Activated CD4-positive, alpha-beta T cell treated with anti-CD3 and anti-CD28 coated beads for 1 hour (primary cell): Measurements from ENCODE around the gene SNRPD1.
"Not testable (repeated sequence)": the region's sequence is repeated elsewhere in the genome, so short reads cannot be mapped to it uniquely, and the experiment has no call there.

Experiments used
- DNase-seq: peaks from one replicate; pipeline ENCODE4 v3.0.0-alpha.2; 2020

SNRPD1 gene

DNA sequence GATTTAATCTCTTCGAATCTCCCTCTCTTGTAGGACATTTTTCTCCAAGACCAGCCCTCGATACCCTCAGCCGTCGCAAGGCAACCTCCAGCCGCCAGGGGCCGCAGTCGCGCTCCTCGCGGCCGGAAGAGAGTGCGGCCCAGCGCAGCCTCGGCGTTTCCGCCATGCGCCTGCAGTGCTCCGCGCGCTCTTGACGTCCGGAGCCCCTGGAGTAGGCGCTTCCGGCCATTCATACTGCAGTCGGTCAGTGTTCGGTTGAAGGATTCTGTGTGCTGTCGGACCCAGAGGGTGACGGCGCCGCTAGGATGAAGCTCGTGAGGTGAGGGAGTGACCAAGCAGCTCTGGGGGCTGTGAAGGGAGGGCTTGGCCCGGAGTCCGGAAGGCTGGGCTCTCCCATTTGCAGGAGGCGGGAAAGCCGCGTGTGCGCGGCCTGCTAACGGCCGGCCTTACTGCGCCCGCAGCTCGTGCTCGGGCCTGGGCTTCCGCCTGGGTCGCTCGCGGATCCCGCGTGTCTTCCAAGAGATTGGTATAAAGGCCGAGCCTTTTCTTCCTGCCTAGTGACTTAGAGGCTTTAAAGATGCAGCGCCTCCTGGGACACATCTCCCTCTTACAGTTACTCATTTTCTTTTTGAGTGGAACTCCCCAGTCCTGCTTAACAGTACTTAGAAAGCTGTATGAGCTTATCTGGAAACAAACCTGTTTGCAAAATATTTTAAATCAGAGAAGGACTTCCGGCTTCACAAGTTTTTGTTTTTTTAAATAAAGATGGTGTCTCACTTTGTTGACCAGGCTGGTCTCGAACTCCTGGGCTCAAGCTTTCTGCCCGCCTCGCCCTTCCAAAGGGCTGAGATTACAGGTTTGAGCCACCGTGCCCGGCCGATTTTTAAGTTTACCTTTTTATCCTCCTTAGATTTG, at the start of gene SNRPD1:
Gene SNRPD1 (plus strand): TSS at position 190 of the 915 bp plus-strand sequence. CDS start 116 bp downstream, at position 306.
- DNase-seq: peak; percentile 81

DNA sequence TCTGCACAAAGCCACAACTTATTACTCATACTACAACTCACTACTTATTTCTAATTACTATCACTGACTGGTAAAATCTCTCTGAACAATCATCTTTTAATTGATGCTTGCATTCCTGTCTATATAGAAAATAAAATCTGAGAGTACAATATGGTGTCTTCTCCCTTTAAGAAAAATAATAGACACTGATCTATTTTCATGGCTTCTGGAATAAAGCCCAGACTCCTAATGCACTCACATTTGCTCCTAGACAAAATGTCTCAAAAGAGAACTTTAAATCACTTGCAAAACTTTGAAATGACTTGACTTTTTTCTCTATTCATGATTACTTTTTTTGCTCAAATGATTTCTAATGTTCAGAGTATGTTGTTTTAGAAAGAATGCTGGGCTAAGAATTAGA, 40.3 kb upstream of the SNRPD1 start:
- DNase-seq: no peak

DNA sequence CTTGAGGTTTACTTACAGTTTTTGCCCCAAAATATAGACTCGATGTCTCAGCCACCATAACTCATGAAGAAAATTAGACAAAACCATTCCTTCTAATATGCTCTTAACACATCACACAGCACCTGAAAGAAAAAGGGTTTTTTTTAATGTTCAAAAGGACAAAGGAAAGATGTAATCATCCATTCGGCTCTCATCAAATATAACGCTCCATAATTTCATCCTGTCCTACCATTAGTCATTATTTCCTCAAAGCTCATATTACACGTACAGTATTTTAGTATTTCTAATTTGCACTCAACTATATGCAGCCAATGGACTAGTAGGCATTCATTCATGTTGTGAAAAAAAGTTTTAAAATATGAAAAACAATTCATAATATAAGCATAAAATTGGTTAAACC, 36.5 kb upstream of the SNRPD1 start:
- no peak for DNase-seq

DNA sequence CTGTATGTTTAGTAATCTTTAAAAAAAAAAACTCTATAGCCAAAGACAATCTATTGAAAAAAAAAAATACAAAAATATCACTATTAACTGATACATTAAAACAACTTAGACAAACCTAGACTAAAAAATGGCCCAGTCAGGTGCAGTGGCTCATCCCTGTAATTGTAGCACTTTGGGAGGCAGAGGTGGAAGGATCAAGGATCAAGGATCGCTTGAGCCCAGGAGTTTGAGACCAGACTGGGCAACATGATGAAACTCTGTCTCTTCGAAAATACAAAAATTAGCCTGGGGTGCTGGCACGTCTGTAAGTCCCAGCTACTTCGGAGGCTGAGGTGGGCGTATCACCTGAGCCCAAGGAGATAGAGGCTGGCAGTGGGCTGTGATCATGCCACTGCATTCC, 27.7 kb upstream of the SNRPD1 start:
- DNase-seq: no peak

DNA sequence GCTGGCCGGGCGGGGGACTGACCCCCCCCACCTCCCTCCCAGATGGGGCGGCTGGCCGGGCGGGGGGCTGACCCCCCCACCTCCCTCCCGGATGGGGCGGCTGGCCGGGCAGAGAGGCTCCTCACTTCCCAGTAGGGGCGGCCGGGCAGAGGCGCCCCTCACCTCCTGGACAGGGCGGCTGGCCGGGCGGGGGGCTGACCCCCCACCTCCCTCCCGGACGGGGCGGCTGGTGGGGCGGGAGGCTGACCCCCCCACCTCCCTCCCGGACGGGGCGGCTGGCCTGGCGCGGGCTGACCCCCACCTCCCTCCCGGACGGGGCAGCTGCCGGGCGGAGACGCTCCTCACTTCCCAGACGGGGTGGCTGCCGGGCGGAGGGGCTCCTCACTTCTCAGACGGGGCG, 19.8 kb upstream of the SNRPD1 start:
- not testable (repeated sequence) for DNase-seq

DNA sequence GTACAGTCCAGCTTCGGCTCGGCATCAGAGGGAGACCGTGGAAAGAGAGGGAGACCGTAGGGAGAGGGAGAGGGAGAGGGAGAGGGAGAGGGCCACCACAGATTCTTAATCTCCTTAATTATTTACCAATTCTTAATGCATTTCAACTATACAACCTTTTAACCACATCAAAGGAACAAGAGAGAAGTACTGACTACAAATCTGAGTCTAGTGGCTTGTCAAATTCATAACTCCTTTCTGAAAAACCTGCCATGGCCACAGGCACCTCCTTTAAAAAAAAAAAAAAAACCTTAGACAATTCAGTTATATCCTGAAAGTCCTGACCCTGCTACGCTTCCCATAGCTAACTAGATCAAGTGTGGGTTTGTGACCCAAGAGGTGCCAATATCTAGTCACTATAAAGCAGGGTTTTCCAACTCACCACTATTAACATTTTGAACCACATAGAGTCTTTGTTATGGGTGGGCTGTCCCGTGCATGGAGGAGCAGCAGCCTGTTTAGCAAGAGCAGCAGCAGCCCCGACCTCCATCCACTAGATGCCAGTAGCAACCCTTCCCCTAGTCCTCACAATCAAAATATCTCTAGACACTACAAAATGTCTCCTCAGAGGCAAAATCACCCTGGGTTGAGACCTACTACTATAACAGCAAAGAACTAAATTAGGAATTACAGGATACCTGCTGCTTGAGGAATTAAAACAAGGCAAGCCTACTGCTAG, 18.4 kb upstream of the SNRPD1 start:
- no peak for DNase-seq

DNA sequence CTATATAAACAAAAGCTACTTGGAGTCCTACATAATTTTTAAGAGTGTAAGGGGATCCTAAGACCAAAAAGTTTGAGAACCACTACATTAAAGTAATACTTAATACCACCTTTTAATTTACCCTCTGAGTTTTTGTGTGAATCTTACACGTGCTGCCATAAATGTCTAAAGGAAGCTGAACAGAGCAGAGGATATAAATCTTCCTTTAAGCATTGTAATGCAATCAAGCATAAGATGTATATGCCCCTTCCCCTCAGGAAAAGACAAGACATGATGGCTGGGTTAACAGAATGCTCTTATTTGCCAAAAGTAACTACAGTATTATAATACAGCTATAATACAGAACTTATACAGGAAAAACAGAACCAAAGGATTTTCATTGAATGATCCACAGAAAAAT, 14.5 kb upstream of the SNRPD1 start:
- no peak for DNase-seq

DNA sequence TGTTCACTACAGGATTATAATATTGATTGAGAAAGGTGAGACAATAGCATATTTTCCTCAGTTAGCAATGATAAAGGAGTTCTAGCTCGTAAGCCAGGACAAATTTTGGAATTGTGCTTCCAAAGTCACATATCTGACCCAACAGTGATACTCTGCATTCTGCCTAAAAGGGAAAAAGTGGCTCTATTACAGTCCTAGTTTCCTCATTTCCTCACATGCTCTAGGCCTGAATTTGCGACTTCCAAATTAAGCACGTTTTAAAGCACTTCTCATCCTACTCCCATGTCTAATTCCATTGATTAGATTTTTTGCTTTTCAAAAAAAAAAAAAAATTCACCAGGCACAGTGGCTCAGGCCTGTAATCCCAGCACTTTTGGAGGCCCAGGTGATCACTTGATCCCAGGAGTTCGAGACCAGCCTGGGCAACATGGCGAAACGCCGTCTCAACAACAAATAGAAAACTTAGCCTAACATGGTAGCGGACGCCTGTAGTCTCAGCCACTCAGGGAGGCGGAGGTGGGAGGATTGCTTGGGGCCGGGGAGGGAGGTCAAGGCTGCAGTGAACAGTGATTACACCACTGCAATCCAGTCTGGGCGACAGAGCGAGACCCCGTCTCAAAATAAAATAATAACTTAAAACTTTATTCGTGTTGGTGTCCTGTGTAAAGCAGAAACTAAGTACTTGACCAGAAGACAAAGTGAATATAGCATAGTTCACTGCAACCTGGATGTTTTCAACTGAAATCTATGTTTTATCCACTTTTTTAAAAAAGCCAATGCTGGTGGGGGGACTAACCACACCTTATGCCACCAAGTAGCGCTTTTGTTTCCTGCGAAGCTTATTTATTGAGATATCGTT, 13.2 kb upstream of the SNRPD1 start:
- DNase-seq: no peak

DNA sequence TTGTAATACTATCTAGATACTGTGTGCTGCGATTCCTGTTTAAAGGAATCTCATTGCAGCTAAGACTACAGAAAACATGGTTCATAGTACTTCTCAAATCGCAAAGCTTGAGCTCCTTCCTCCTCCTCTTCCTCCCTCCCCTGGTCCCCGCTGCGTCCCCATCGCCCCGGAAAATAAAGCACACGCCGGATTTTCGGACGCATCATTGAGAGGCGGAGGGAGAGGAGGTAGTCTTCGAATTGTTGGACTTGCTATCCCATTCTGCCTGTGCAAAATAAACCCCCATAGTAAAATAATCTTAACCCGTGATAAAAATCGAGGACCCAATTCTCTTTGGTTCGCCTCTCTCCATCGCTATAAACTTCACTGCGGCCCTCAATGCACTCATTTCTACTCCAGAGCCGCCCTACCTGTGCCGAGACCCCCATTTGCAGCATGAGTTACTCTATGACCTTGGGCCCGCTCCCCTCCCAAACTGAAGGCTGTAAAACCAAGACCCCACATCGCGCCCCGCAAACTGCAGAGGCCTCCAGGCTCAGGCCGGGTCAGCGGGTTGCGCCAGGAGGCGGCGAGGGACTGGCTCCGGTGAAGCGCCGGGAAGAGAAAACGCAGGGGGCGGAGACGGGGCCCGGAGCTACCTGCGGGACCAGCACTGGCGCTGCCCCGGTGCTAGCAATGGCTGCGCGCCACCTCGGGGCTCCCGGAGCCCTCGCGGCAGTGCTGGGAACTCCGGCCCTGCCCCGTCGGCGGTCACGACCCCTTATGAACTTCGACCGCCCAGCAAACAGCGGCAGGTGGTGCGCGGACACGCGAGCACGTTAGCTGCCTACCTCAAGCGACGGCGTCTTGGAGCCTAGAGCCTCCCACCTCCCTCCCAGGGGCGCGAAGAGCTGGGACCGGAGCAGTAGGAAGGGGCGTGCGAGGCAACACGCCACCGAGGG, 12.3 kb upstream of the SNRPD1 start:
- DNase-seq: no peak

DNA sequence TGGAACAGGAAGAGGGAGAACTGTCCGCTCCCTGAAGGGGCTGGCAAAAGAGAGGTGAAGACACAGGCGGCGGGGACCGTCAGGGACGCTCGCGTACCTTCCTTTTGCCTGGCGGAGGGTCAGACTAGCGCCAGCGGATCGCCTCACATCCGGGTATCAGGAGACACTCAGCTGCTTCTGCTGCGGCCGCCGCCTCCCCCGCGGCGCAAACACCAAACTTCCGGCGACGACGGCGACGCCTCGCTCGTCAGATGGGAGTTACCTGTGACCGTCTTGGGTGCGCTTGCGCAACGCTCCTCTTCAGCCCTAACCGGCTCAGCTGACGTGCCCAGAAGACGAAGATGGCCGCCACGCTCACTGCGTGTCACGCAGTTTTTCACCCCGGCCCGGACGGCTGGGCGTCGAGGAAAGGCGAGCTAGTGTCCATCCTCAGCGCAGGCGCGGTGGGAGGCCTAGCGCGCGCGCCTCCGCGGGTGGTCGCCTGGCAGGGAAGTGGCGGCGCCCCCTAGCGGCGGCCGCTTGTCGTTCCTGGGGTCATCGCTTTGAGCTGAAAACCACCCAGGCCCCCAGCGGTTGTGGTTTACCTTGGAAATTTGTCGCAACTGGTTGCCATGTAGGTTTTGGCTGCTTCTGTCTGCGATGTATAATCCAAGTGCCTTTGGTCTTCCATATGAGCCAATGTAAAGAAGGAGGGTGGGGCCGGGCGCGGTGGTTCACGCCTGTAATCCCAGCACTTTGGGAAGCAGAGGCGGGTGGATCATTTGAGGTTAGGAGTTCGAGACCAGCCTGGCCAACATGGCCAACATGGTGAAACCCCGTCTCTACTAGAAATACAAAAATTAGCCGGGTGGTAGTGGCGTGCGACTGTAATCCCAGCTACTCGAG, 11.3 kb upstream of the SNRPD1 start, which contains the start of gene ESCO1:
Gene ESCO1 (minus strand): TSS at position 179 of the 885 bp plus-strand sequence. CDS start 25,861 bp downstream, outside the sequence.
- peak; percentile 90 for DNase-seq

DNA sequence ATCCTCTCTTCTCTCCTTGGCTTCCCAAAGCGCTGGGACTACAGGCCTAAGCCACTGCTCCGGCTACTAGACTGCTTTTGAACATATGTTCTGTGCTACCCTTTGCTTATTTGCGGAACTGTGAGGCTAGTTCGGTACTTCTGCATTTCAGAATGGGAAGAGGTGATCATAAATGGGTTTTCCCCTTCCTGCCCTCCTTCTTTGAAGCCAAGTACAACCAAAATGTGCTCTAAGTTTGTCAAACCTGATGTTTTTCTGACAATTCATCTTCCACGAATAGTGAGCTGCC, 9.9 kb upstream of the SNRPD1 start:
- no peak for DNase-seq

DNA sequence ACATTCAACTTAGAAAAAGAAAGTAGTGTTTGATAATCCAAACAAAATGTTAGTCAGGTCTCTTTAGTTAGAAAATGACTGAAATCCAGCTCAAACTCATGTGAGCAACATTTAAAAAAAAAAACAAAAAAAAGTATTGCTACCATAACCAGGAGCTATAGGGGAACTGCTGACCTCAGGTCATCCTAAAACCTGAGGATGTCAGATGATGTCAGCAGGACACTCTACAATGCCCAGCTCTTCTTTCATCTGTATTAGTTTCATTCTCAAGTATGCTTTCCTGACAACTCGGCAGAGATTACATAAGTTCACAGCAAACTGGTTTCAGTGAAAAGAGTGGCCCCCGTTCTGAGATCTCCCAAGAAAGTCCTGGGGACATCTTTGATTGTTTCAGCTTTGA, 7.4 kb upstream of the SNRPD1 start:
- no peak for DNase-seq

DNA sequence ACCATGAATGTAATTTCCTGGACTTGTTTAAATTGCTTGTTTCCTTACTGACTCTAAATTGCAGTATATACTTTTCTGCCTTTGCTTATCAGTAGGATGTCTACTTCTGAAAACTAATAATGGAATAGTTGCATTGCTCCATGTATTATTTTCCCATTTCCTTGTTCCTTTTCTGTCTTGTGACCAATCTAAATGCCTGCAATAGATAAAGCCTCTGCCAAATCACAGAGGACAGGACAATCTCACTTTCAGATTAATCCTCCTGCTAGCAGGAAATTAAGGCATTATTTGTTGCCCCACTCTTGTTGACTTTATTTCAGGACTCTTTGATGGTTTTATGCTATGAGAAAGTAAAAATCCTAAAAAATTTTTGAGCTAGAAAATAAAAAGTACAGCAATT, 6.9 kb upstream of the SNRPD1 start:
- DNase-seq: no peak

DNA sequence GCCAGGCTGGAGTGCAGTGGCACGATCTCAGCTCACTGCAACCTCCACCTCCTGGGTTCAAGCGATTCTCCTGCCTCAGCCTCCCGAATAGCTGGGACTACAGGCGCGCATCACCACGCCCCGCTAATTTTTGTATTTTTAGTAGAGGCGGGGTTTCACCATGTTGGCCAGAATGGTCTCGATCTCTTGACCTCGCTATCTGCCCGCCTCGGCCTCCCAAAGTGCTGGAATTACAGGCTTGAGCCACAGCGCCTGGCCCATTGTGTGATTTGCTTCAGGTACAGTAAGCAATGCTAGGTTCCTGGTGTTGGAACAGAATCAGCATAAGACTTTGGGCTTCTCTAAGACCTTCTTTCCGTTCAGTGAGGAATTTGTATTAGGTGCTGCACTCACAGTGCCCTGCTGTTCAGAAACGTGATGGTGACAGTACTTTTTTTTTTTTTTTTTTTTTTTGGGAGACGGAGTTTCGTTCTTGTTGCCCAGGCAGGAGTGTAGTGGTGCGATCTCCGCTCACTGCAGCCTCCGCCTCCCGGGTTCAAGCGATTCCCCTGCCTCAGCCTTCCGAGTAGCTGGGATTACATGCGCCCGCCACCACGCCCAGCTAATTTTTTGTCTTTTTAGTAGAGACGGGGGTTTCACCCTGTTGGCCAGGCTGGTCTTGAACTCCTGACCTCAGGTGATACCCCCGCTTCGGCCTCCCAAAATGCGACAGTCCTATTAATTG, 551 bp upstream of the SNRPD1 start:
- DNase-seq: not testable (repeated sequence)

DNA sequence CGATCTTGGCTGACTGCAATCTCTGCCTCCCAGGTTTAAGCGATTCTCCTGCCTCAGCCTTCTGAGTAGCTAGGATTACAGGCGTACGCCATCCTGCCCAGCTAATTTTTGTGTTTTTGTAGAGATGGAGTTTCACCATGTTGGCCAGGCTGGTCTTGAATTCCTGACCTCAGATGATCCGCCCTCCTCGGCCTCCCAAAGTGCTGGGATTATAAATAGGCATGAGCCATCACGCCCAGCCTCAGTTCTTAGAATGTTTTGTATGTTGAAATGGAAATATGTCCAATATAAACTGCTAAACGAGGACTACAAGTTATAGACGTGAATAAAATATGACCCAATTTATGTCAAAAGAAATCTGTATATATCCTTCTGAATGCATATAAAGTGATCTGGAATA, 9.5 kb downstream of the SNRPD1 start:
- not testable (repeated sequence) for DNase-seq

DNA sequence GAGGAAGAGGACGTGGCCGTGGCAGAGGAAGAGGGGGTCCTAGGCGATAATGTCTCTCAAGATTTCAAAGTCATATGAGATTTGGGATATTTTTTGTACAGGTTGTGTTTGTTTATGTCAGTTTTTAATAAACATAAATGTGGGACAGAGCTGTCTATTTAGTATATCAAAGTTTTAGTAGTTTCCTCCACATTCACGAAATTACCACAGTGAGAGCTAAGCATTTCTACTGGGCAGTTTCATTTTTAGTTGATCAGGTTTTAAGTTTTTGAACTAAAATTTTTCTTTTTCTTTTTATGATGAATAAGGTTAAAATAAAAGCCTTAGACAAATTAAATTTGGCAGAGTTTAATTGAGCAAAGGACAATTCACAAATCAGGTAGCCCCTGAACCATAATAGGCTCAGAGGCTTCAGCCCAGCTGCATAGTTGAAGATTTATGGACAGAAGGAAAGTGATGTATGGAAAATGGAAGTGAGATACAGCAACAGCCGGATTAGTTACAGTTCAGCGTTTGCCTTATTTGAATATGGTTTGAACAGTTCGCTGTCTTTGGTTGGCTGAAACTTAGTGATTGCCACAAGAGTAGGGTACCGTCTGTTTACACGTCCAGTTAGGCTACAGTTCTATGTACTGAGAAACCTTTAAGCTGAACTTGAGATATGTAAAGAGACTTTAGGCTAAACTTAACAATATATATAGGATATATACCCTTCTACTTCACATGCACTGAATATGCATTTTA, 17.1 kb downstream of the SNRPD1 start:
- DNase-seq: no peak

DNA sequence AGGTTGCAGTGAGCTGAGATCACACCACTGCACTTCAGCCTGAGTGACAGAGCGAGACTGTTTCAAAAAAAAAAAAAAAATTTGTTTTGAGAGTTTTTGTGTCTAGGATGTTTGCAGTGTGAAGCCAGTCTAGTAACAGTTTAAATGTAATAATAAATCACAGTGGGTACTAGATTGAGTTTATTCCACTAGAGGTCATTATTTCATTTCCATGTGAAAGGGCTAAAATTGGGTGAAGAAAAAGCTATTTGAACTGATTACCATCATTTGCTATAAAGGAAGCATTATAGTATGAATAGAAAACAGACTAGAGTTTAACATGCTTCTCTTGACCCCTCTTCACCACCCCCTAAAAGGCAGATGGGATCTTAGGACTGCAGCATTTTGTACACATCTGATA, 20.3 kb downstream of the SNRPD1 start:
- no peak for DNase-seq

DNA sequence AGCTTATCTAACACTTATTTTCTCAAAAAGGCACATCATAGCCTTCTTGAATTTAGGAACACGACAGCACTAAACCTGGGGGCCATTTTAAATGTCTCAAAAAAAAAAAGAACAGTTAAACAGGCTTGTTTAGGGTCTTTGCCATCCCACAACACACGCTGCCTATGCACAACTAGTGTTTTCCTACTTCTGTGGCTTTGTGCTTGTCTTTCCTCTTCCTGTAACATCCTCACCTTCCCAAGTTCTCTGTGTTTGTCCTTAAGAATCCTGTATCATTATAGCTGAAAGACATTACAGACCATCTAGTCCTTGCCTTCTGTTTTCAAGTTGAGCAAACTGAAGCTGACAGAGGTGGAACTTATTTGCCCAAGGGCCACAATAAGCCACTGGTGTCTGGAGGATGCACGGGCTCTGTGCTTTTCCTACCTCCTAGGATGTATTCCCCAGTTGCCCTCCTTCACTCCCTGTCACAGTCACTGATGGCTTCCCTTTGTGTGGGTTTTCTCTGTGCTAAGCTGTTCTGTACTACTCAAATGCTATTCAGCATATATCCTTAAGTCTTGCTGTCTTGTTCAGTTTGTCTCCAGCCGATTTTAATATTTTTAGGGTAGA, 22.6 kb downstream of the SNRPD1 start:
- no peak for DNase-seq

DNA sequence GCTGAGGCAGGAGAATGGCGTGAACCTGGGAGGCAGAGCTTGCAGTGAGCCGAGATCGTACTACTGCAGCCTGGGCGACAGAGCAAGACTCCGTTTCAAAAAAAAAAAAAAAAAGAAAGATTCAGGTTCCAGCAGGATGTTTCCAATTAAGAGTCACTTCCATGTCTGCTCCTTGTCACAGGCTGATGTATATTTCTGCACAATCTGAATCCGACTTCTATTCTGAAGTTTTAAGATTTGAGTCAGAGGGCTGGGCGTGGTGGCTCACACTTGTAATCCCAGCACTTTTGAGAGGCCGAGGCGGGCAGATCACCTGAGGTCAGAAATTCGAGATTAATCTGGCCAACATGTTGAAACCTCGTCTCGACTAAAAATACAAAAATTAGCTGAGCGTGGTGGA, 24.7 kb downstream of the SNRPD1 start:
- no peak for DNase-seq
